Keratinocyte (primary cell): ENCODE data around the gene ACACA.

Source experiments
- EZH2 ChIP-seq: IDR thresholded peaks from one replicate; pipeline ENCODE4 v1.6.1; 2012; ENCODE audit warnings: inconsistent platforms, mild to moderate bottlenecking, low read length, moderate library complexity
- TF ChIP-seq, protein P1 (sequence below), 3 experiments: IDR thresholded peaks in 1 of 3; conservative IDR thresholded peaks in 1 of 3; optimal IDR thresholded peaks in 1 of 3; 2 replicates in 2 of 3; 3 replicates in 1 of 3; pipeline versions ENCODE3 to v1.5.1; 2011; ENCODE audit warnings: low read length in 3 of 3, mild to moderate bottlenecking in 3 of 3, moderate library complexity in 2 of 3, control low read depth in 1 of 3, inconsistent platforms in 1 of 3; ENCODE audit not compliant: insufficient read depth in 2 of 3; ENCODE audit errors: extremely low read depth in 1 of 3

DNA sequence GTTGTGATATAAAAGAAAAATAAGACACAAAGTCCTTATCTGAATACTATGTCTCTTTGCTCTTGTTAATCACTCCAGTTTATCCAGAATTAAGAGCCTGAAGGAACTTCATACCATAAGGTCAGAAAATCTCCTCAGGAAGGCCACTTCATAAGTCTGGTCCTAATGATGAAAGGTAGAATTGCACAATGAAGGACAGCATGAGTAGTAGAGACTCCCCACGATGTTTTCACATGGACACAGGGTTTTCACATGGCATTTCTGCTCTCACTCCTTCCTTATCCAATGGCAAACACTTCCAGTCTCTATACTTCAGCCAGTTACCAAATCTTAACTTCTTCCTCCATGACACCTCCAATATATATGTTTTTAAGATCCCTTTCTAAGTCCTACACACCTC, 41.0 kb downstream of the ACACA start:
- TF ChIP-seq, protein P1, sequence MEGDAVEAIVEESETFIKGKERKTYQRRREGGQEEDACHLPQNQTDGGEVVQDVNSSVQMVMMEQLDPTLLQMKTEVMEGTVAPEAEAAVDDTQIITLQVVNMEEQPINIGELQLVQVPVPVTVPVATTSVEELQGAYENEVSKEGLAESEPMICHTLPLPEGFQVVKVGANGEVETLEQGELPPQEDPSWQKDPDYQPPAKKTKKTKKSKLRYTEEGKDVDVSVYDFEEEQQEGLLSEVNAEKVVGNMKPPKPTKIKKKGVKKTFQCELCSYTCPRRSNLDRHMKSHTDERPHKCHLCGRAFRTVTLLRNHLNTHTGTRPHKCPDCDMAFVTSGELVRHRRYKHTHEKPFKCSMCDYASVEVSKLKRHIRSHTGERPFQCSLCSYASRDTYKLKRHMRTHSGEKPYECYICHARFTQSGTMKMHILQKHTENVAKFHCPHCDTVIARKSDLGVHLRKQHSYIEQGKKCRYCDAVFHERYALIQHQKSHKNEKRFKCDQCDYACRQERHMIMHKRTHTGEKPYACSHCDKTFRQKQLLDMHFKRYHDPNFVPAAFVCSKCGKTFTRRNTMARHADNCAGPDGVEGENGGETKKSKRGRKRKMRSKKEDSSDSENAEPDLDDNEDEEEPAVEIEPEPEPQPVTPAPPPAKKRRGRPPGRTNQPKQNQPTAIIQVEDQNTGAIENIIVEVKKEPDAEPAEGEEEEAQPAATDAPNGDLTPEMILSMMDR (optimal IDR thresholded peaks at IDR 0.05 in 1 of 3, IDR thresholded peaks at IDR 0.05 in 1 of 3, conservative IDR thresholded peaks at IDR 0.05 in 1 of 3; ENCODE audit: extremely low read depth in 1 of 3, insufficient read depth in 2 of 3, low read length in 3 of 3) = no peak
- no peak for TF ChIP-seq EZH2
